NCI-H146 (cell line): ENCODE results near the gene XPO6.

ENCODE experiments used
- DNase-seq: peaks from one replicate; lab custom pipeline; 2025; lab: John Stamatoyannopoulos, UW

Gene XPO6

DNA sequence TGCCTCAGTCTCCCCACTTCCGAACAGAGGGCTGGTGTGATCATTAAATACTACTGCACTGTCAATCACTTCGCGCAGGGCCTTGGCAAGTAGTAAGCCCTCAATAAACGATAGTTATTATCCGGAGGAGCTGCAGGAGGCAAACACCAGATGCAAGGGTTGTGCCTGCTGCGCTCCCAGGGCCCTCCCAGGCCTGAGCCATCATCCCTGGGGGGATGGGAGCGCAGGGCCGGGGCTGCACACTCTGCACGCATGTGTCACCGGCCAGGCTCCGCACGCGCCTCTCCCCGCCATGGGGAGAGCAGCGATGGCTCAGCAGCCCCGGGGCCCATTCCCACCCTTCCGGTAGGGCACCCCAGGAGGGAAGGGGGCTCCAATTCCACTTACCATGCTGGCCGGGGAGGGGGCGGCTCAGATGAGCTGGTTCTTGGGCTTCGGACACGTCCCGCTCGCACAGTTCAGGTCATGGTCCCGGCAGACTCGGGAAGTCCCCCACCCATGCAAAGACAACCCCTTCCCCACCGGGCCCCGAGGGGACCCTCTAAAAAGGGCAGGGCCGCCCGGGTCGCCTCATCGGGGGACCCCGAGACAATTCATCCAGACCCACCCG, 681 bp downstream of the XPO6 start:
- DNase-seq, result peak; percentile 86

DNA sequence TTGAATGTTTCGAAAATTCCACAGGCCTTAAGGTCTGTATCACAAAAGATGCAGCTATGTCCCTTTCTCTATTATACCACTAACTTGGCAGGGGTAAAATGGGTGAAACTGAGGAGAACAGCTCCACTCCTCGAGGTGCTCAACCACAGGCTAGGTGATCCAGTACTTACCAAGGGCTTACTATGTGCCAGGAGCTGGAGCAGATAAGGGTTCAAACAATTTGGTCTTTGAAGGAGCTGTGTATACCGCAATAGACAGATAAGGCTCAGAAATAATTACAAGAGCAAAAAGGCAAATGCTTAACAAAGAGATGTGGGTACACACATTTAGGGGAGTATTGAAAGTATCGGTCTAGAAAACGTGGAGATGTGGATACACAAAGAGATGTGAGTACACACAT, 1.5 kb downstream of the XPO6 start:
- no peak for DNase-seq

DNA sequence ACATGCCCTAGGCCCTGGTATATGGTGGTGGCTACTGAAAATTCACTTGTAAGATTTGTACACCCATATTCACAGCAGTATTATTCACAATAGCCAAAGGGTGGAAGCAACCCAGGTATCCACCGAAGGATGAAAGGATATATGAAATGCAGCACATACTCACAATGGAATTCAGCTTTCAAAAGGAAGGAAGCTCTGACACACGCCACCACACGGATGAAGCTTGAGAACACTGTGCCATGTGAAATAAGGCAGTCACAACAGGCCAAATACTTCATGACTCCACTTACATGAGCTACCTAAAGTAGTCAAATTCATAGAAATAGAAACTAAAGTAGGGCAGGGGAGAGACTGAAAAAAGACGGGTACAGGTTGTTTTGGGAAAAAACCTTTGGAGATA, 2.9 kb downstream of the XPO6 start:
- no peak for DNase-seq

DNA sequence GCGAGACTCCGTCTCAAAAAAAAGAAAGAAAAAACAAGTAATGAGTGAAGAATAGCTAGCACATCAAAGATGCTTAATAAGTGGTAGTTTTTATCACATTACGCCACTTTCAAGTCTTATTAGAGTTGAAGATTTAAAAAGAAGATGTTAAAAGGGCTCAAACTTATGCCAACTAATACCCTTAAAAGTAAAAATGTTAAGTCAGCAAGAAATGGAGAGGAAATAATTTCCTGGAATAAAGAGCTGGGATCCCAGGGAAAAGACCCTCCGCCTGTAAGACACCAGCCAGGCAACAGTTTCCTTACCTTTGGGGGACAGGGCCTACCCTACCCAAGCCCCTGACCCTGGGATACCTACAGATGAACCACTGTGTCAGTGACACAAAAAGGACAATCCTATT, 3.6 kb downstream of the XPO6 start:
- DNase-seq, result no peak

GRCh38 chr16:28207399-28207798, 4.4 kb downstream of the XPO6 start:
- DNase-seq, result no peak

DNA sequence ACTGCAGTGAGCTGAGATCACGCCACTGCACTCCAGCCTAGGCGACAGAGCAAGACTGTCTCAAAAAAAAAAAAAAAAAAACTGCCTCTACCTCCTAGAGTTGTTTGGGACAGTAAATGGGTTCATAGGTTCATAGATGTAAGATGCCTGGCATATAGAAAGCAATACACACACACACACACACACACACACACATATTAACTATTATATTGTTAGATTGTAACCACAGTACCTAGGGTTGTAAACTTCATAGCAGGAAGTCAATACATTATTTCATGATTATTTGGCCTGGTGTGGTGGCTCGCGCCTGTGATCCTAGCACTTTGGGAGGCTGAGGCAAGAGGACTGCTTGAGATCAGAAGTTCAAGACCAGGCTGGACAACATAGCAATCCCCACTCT, 5.8 kb downstream of the XPO6 start:
- no peak for DNase-seq

DNA sequence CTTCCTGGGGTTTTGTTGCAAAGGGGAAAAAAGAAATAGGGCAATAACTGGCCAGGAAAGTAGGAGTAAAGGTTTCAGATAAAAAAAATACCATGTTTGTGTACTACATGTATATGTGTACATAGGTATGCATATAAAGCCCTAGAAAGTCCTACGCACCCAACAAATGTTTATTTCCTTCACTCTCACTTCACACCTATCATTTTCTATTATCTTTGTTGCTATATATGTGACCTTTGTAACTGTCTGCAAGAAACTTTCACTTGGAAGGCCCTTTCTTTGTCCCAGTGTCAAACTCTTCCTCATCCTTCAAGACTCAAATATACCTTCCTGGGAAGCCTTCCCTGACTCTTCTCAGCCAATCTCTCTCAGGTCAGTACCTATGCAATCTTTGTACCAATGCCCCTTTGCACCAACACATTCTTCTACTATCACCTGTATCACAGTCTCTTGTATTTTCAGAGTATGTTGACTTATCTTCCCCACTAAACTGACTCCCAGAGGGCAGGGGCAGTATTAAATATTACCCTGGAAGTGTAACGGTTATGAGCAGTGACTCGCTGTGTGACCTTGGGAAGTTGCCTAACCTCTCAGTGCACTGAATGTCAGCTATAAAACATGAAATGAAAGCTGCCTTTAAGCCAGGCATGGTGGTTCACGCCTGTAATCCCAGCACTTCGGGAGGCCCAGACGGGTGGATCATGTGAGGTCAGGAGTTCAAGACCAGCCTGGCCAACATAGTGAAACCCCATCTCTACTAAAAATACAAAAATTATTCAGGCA, 6.5 kb downstream of the XPO6 start:
- no peak for DNase-seq

DNA sequence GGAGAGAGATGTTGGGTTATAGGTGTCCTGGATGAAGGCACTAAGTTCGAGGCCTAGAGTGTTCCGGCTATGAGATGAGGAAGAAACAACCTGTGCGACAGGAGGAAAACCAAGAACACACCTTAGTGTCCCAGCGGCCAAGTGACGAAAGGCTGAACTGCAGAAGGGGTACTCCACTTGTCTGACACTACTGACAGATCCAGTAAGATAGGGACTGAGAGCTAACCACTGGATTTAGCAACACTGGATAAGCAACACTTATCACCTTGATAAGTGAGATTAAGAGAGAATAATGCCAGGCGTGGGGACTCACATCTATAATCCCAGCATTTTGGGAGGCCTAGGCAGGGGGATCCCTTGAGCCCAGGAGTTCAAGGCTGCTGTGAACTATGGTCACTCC, 7.1 kb downstream of the XPO6 start:
- no peak for DNase-seq

DNA sequence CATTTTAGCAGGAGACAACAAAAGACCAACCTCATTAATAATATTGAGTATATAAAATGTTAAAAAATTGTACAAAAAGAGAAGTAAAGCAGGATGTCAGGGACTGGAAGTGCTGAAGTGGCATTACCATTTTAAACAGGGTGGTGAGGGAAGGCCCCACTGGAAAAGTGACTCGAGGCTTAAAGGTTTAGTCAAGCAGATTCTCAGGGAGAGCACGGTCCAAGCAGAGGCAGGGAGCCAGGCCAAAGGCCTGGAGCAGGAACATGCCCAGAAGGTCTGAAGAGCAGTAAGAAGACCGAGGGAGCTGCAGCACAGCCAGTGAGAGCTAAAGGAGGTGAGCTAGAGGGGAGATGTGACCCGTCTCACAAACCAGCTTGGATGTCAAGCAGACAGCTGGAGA, 7.6 kb downstream of the XPO6 start:
- DNase-seq, result no peak

DNA sequence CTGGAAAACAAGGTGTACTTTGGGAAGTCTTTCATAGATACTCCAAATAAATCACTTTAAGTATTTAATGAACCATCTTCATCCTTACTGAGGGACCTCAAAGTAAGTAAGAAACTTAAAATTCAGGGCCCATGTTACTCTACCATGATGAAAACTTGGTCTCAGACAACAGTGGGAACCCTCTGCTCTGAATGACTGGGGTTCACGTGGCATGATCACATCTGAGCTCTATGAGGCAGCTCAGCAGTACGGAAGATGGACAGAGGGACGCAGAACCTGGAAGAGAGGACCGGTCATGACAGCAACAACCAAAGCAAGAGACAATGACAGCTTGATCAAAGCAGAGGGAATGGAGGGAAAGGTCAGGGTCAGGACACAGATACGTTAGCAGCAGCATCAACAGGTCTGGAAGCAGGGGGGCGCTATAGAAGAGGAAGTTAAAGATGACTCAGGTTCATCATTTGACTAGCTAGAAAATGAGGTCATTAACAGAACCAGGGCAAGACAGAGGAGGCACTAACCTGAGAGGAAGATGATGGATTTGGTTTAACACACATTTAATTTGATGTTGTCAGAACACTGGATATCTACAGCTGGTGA, 9.5 kb downstream of the XPO6 start:
- DNase-seq, result no peak

DNA sequence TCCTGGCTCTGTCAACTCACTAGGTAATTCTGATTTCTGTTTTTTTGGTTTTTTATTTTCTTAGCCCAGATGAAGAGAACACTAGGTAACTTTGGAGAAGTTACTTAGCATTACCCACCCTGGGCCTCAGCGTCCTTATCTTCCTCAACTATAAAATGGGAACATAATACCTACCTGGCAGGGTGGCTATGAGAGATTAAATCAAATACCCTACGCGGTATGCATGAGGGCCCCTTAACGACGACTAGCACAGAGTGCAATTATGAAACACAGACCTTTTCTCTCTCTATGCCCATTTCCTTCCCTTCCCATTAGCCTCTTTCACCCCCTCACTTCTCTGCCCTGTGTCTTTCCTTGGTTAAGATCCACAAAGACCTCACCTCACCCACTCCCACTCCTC, 11.1 kb downstream of the XPO6 start:
- DNase-seq, result no peak

DNA sequence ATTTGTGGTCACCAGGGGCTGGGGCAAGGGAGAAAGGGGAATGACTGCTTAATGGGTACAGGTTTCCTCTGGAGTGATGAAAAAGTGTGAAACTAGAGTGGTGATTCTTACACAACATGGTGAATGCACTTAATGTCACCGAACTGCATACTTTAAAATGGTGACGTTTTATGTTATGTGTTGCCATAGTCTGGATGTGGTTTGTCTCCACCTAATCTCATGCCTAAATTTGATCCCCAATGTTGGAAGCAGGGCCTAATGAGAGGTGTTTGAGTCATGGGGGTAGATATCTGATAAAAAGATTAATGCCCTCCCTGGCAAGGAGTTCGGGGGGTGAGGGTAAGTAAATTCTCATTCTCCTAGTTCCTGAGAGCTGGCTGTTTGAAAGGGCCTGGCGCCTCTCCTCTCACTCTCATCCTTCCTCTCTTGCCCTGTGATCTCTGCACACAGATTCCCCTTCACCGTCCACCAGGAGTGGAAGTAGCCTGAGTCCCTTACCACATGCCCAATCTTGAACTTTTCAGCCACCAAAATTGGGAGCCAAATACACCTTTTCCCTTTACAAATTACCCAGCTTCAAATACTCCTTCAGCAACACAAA, 15.3 kb downstream of the XPO6 start:
- DNase-seq, result no peak

DNA sequence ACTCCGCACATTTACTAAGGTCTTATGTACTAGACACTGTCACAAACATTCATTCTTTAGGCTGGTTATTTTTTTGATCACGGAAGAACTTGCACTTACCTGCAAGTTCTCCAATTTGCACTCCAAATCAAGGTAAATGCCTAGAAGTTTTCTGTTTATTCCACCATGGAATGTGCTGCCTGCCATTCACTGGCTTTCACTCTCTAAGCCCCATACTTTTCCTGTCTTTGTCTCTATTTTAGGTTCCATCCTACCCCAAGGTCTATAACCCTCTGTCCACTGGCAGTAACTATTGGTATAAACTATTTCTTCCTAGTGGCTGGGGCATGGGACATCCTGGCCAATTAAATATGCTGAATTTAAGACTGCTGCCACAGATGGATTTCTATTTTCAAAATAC, 15.9 kb downstream of the XPO6 start:
- no peak for DNase-seq

DNA sequence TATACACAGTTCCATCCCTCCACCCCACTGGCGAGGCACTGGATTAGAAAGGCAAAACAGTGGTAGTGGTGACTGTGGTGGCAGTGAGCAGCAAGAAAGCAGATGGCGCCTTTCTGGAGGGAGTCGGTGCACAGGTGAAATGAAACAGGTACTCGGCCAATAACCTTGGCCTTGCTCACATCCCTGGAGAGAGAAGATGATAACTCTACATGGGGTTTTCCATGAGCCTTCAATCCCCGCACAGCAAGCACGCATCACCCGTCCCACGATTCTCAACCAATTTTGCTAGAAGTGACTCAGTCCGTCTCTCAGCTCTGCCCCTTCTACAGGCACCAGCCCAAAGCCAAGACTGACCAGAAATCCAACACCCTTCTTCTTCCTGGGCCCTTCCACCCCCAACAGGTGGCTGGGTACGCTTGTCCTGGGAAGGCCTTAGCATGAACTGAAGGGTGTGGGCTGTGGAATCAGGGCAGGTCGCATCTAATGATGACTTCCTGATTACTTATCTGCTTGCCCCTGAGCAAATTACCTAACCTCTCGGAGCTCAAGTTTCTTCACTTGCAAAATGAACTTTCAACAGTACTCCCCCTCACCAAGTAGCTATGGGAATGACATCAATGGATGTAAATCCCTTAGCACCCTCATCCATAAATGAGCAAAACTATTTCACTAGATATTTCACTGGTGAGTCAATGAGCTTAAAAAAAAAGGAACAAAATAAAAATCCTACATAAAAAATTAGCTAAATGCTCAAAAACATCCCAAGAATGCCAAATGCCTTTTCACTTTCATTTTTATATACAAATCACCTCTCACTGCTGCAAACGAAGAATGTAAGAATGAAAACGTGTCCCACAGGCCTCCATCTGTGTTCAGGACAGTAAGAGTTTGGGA, 18.0 kb downstream of the XPO6 start:
- no peak for DNase-seq

GRCh38 chr16:28192806-28193529, 18.8 kb downstream of the XPO6 start:
- DNase-seq, result no peak

DNA sequence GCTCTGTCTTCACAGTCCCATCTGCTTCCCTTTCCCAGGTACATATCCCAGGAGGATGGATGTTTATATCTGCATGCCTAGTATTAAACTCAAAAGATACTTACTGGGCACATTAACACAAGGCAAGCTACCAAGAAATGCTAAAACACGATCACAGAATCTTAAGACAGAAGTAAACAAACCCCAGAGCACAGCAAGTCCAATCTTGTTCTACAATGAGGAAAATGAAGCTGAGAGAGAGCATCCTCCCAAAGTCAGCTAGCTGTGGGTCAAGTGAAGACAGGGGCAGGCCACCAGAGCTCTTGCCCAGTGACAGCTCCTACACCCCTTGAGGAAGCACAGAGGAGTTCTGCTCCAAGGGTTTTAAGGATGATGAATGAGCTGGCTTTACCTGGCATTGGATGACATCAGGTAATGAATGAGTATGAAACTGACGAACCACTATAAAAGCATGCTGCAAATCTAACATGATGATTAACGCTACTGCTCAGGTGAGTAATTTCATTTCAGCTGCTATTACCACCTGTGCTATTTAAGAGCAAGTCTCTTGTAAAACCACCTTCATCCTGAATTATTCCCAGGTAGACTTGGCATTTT, 20.3 kb downstream of the XPO6 start:
- DNase-seq, result no peak

- DNase-seq, result no peak
Measured at GRCh38 chr16:28189245-28189644, 22.5 kb downstream of the XPO6 start.

- DNase-seq, result no peak
Measured at GRCh38 chr16:28188085-28188916, 23.5 kb downstream of the XPO6 start.

DNA sequence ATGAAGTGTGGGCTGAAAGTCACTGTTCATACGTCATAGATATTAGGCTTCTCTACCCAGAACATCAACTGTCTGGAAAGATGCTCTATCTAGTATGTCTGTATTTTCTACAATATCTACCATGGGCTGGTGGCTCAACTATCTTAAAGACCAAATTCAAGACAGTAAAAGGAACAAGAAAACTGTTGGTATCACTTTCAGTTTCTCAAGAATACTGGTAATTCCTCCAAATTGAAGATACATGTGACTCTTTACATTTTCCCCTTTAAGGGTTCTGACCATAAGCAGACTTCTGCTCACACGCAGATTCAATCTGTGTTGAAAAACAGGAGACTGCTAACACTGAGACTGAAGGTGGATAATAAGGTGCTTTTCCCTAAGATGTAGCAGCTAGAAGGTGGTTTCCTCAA, 24.2 kb downstream of the XPO6 start:
- DNase-seq, result no peak

DNA sequence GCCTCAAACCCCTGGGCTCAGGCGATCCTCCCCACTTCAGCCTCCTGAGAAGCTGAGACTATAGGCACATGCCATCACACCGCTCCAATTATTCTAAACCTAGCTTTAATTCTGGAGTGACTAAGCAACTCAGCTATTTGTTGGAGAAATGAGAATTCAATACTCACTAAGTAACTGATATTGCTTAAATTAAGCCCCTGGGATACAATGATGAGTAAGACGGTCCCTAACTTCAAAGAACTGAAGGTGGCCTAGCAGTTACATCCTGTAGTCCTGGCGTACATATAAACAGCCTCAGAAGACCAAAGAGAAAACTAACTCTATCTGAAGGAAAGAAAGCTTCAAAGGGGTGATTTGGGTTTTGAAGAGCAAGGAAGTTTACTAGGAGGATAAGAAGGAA, 25.0 kb downstream of the XPO6 start:
- DNase-seq, result no peak
